ENCODE data around the gene XPO4.
"Not testable (repeated sequence)": the region's sequence is repeated elsewhere in the genome, so short reads cannot be mapped to it uniquely, and the experiment has no call there.

The XPO4 gene

DNA sequence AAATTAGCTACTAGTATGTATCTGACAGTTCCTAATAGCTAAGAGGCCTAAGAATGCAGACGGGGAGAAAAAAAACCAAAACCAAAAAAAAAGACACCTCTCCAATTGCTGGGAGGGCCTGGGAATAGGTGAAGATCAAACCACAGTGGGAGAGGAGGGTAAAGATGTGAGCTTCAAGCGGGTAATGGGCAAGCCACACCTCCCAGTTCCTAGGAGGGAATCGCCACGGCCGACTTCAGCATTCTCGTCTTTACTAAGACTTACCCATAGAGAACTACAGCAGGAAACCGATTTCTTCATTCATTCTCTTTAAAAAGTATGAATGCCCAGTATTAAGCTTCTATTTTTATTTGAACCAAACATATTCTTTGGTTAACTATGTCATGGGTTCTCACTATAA is 123.1 kb downstream of the XPO4 start:
- DNase-seq: no peak

DNA sequence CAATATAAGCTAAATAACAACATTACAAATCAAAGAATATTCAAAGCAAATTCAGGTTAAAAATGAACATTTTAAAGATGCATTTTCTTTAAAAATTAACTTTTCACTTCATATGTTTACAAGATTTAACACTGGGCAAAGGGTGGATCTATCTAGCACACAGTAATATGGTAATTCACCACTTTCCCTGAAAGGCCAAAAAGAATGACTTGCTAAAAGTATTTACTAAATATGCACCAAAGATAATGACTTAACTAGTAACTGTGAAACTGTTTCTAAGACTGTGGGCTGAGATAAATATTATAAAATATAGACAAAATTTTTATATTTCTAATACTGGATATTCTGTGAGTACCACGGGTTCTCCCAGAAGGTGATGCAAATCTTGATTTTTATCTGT is 124.2 kb downstream of the XPO4 start:
- no peak for DNase-seq

DNA sequence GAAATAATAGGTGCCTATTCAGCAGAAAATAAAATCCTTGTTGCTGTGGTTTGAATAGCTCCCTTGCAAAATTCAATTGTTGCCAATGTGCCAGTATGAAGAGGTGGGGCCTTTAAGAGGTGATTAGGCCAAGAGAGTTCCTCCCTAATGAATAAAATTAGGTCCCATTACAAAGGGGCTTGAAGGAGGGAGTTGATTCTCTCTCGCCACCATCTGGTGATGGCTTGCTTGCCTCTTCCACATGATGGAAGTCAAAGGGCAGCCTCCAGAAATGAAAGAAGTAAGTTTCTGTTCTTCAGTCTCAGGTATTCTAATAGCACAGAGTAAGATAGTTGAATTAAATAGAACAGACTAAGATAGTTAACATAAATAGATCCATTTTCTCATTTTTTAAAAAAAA is 125.8 kb downstream of the XPO4 start:
- DNase-seq: no peak

DNA sequence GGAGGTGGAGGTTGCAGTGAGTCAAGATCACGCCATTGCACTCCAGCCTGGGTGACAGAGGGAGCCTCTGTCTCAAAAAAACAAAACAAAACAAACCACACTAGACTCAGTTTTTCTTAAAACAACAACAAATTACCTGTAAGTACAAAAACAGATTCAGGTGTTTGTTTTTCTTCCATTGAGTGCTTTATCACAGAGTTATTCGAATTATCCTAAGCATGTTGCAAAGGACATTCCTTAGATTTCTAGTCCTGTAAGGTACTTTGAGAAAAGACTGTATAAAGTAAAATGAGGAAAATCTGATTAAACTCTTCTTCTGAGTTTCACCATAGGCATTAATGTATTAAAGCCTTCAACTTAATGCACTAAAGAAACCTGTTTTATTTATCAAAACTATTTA is 126.6 kb downstream of the XPO4 start:
- no peak for DNase-seq

DNA sequence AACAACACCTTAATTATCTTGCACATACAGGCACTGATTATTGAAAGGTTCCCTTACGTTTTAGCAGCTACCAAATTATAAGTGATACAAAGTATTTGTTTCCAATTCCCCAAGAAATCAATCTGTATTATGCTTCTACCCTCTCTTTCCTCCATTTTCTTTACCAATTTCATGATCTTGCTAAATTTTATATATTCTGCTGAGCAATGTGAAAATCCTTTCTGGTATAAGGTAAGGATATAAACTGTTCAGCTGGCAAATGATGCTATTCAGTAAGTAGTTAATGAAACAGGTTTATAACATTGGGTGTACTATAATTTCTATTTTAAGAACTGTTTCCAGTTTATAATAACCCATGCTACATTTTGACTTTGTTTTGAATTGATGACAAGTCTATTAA is 127.8 kb downstream of the XPO4 start:
- no peak for DNase-seq

DNA sequence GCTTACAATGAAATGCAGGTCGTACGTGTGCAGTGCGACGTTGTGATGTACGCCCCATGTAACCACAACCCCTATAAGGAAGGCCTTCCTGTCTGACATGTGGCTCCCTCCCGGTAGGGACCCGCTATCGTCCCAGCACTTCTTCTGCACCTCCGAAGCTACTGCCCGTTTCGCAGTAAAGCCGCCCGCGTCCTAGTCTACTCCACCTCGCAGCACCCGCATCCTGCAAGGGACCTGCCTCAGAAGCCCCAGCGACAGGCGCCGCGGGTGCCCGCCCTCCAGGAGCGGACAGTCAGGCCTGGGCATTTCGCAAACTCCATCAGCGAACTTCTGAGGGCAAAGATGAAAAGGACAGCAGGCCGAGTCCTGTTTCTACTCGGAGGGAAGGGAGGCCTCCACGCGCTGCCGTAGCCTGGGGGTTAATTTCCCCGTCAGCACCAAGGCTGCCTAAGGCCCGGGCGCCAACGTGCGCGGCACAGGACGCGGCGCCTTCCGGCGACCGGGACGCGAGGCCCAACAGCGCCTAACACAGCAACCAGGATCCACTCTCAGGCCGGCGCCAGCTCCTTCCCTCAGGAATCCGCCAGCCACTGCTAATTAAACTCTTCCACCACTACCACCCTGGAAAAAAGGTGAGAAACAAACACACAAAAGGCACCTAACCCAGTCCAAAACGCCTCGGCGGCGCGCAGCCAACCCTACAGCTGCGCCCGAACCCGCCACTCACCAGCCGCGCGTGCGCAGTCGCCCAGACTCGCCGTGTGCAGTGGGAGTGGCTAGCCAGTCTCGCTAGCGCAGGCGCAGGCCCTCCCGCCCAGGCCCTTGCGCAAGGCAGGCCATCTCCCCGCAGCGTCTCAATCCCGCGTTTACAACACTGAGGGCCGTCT is 129.1 kb downstream of the XPO4 start, which contains the start of gene EEF1AKMT1:
EEF1AKMT1 (minus strand) TSS at position 768 of the 887 bp plus-strand sequence. CDS start 16,363 bp downstream, outside the sequence.
- DNase-seq: peak; percentile 77

DNA sequence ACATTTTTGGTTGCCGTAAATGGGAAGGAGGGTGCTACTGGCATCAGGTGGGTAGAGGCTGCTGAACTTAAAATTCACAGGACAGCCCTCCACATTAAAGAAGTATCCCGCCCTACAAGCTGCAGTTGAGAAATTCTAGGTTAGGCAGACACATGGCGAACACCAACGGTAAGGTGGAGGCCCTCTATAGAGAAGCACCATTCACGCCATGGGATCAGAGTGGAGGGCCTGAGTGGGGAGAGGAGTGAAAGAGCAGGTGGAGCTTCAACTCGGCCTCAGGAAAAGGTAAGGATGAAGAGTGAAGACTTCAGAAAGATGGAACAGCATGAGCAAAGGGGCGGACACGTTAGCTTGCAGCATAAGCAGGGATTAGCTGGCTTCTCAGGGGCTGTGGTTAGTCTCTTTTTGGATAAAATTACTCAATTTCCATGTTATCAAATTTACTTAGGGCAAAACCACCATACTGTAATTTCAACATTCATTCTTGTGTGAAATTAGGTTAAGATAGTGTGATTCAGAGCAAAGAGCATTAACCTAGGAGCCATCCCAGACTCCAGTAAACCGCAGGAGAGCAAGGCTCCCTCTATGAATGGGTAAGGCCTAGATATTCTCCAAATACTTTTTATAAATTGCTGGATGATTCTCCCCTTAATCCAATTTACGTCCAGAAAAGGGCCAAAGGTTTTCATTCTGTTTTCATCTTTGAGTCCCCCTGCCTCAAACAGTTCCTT is 130.0 kb downstream of the XPO4 start:
- no peak for DNase-seq

DNA sequence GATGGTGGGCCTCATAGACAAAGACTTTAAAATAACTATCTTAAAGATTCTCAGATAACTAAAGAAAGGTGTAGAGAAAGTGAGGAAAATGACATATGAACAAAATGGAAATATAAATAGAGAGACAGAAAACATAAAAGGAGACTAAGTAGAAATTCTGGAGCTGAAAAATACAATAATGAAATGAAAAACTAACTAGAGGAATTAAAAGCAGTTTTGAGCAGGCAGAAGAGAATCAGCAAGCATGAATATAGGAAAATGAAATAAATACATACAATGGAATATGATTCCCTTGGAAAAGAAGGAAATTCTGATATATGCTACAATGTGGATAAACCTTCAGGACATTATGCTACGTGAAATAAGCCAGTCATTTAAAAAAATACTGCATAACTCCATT is 132.7 kb downstream of the XPO4 start:
- DNase-seq: no peak

DNA sequence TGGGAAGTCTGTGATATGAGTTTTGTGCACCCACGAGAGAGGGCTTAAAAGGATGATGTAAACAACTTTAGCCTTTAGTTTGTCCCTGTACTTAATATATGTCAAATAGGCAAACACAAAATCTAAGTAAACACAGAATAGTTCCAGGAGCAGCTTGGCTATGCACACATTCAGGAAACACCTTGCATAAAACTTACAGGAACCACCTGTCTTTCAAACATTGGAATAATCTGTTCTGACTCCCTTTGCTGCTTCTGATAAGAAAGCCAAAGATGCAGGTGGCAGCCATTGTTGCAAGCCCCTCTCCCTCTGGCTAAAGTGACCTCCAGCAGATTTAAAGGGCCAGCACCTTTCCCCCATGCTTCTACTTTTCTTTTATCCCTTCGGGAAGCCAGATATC is 133.5 kb downstream of the XPO4 start:
- no peak for DNase-seq

DNA sequence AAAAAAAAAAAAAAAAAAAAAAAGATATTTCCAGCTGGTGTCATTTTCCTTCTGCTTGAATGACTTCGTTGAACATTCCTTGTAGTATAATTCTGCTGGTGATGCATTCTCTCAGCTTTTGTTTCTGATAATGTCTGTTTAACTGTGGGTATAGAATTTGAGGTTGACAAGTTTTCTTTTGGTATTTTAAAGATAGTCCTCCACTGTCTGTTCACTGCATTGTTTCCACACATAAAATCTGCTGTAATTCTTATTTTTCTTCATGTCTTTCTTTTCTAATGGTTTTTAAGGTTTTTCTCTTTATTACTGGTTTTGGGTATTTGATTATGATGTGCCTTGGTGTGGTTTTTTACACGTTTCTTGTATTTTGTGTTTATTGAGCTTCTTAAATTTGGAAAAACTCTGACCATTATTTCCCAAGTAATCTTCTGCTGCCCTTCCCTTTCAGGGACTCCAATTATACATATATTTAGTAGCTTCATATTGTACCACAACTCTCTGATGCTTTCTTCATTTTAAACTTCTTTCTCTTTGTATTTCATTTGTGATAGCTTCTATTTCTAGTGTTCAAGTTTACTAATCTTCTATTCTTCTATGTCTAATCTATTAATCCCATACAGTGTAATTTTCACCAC is 135.1 kb downstream of the XPO4 start:
- no peak for DNase-seq

DNA sequence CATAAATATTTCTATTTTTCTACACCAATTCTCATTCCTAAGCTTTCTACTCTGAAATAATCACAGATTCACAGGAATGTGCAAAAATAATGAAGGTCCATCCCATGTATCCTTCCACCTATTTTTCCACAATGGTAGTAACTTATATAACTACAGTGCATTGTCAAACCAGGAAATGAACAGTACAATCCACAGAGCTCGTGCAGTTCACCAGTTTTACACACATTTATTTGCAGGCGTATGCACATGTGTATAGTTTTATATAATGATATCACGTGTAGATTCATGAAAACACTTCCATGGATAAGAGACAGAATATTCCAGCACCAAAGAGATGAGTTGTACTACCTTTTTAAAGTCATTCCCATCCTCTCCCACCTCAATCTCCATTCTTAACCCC is 141.7 kb downstream of the XPO4 start:
- no peak for DNase-seq

DNA sequence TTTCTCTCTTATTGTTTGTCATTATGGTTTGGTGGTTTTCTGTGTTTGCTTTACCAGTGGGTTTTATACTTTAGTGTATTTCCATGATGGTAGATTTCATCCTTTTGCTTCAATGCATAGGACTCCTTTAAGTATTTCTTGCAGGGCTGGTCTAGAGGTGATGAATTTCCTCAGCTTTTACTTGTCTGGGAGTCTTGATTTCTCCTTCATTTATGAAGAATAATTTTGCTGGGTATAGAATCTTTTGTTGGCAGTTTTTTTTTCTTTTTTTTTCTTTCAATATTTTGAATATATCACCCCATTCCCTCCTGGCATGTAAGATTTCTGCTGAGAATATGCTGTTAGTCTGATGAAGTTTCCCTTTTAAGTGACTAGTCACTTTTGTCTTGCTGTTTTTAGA is 148.5 kb downstream of the XPO4 start:
- DNase-seq: no peak

DNA sequence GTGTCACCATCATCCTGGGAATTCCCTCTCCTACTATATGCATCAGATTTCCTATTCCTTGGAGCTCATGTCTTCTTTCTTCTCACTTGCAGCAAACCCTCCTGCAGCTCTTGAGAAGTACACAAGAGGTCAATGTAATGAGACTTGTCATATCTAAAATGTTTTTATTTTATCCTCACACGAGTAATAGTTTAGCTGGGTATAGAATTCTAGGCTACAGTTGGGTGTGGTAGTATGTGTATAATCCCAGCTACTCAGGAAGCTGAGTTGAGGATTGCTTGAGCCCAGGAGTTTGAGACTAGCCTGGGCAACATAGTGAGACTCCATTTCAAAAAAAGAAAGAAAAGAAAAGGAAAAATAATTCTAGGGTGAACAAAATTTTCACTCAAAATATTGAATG is 153.2 kb downstream of the XPO4 start:
- DNase-seq: no peak

DNA sequence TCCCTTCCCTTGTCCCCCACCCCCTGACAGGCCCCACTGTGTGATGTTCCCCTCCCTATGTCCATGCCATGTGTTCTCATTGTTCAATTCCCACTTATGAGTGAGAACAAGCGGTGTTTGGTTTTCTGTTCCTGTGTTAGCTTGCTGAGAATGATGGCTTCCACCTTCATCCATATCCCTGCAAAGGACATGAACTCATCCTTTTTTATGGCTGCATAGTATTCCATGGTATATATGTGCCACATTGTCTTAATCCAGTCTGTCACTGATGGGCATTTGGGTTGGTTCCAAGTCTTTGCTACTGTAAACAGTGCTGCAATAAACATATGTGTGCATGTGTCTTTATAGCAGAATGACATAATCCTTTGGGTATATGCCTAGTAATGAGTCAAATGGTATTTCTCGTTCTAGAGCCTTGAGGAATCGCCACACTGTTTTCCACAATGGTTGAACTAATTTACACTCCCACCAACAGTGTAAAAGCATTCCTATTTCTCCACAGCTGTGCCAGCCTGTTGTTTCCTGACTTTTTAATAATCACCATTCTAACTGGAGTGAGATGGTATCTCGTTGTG is 158.6 kb downstream of the XPO4 start:
- DNase-seq: not testable (repeated sequence)

DNA sequence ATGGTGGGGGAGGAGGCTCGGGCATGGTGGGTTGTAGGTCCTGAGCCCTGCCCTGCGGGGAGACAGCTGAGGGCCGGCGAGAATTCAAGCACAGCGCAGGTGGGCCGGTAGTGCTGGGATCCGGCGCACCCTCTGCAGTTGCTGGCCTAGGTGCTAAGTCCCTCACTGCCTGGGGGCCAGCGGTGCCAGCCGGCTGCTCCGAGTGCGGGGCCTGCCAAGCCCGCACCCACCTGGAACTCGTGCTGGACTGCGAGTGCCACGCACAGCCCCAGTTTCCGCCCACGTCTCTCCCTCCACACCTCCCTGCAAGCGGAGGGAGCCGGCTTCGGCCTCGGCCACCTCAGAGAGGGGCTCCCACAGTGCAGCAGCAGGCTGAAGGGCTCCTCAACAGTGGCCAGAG is 162.5 kb downstream of the XPO4 start:
- no peak for DNase-seq

DNA sequence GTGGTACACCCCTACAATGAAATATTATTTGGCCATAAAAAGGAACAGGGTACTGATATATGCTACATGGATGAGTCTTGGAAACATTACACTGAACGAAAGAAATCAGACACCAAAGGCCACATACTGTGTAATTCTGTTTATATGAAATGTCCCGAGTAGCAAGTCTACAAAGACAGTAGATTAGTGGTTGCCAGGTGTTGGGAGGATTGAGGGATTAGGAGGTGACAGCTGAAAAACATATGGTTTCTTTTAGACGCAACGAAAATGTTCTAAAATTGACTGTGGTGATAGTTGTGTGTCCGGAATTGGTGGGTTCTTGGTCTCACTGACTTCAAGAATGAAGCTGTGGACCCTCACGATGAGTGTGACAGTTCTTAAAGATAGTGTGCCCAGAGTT is 163.9 kb downstream of the XPO4 start:
- peak; percentile 79 for DNase-seq

DNA sequence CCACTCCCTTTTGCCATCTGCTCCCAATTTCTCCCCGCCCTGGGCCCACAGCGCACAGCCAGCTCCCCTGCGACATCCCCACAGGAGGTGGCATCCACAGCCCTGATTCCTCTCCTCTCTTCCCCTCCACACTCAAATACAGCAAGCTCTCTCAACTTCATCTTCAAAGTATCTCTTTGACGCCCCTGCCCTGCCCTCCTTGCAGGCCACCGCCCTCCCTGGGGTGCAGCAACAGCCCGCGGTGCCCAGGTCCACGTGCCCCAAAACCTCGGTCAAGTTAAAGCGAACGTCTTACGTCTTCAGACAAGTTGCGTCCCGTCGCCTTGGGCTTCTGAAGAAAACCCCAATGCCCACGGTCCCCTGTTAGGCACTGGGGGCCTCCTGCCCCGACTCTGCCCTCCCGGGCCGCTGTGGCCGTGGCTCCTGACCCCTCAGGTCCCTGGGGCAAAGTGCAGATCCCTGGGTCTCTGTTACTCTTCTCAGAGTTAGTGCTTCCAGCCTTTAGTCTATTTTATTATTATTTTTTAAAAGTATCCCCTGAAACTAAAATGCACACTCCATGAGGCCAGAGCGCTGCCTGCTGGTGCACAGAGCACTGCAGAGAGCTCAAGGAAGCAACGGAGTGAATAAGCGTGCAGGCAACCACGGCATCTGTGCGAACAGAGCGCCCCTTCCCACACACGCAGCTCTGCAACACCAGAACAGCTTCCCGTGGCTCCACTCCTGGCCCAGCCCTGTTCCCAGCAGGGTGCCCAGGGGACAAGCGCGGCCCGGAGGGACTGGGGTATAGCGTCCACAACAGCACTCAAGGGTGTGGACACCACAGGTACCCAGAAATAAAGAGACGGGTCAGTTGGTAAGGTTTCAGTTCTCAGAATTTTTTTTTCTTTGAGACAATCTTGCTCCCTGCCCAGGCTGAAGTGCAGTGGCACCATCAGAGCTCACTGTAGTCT is 172.6 kb downstream of the XPO4 start:
- no peak for DNase-seq

DNA sequence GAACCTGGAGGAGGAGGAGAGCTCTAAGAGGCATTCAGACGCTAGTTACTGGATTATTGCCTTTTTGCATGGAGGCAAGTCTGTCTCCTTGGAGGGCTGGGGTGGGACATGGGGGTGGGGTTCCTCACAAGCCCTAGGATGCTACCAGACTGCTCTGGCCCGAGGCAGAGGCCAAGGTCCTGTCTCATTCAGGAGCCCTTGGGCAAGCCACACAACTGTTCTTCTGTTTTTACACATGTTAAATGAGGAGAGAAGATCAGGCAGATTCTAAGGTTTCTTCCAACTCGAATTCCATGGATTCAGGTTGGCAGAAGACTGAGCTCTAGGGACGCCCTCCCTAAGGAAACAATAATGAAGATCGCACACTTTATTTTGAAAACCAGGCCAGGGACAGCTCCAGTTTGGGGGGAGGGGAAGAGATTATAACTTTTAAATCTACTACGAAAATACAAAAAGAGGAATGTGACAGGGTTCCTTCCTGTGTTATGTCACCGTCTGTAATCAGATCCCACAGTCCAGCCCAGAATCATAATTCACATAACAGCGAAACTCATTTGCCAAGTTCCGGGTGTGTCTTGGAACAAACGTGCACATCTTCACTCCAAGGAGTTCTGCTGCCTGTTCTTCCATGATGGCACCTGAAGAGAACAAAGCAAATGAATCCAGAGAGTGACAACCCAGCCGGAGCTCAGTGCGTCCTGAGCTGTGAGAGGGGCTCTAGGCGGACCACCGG is 173.8 kb downstream of the XPO4 start:
- DNase-seq: no peak

DNA sequence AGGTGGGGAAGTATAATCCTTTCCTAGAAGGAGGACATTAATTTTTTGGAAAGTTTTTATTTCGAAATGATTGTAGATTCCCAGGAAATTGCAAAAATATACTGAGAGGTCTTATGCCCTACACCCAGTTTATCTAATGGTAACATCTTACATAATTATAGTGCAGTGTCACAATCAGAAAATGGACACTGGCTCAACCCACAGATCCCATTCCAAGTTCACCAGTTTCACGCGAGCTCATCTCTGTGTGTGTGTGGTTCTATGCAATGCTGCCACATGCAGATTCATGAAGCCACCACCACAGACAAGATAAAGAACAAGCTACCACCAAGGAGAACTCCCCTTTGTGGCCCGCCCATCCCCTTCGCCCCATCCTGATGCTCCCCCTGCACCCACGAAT is 174.7 kb downstream of the XPO4 start:
- no peak for DNase-seq
